ENCODE measurements around the gene ATF6. TPM values are rescaled to one million over a fixed set of nuclear protein-coding genes. Genes with fewer than 3 reads are reported as not detected.

ATF6 gene
- total and polyA plus RNA-seq, 2 donors (not counting 3 experiments of a cell fraction or from before 2014, with no cell fraction given), result 24.9 to 40.3 TPM

DNA sequence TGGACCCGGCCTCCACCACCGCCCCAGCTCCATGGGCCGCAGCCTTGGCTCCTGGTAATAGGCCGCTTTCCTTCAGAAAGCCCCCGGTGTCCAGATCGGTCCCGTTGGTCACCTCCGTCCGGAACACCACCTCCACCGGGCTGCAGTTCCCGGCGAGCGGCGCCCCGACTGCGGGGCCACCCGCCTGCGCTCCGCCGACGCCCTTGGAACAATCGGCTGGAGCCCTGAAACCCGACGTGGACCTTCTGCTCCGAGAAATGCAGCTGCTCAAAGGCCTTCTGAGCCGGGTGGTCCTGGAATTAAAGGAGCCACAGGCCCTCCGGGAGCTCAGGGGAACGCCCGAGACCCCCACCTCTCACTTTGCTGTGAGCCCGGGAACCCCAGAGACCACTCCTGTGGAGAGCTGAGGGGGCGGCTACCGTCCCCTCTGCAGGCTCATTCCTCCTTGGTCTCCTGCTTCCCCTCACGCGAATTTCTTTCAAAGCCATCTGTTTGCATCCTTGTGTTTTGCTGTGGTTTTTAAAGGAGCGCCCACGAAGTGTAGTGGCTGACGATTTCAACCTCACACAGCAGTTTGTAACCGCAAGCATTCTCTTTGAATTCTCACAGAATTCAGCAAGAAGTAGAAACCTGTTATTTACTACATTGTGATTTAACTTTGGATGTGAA is 38.7 kb upstream of the ATF6 start:
- peaks cover 26% of the 10 kb centered on the region for H3K4me1 ChIP-seq (ENCODE audit: control insufficient read depth, extremely low read depth, insufficient read depth, low read length)
- peak overlapping the region; percentile 80 for H2AFZ ChIP-seq (ENCODE audit: low read depth, low read length)
- H3K9me1 ChIP-seq (replicated peaks; ENCODE audit: control insufficient read depth, extremely low read depth, insufficient read depth, low read length), result no peaks in the 10 kb centered on the region
- no peaks in the 10 kb centered on the region for H4K20me1 ChIP-seq (replicated peaks; ENCODE audit: control insufficient read depth, extremely low read depth, insufficient read depth, low read length)
- FAIRE-seq (peak; percentile 12), DNase-seq (ENCODE audit: low read depth, low spot score) (no peak)
- ChIA-PET POLR2A (no interaction called here), CTCF (interaction anchor here (0.6 to 1.7 kb wide), 9 partner anchors 9 to 310 kb away, joined by 3 to 16 read pairs (median 4); partner anchors contain the start of gene DUSP12)
- H3K79me2 ChIP-seq (ENCODE audit: control insufficient read depth, insufficient read depth, low read length), result no peaks in the 10 kb centered on the region
- BruUV-seq (replicated peaks), result TSS peak; percentile 76
- H3K4me3 ChIP-seq (replicated peaks in 1 of 3; ENCODE audit: insufficient read depth in 1 of 3, low read depth in 1 of 3, low read length in 3 of 3), result peak overlapping the region; percentile 24 to 55 (median 28)
- H3K9ac ChIP-seq (replicated peaks; ENCODE audit: extremely low read depth, insufficient read depth, low read length), result peak overlapping the region; percentile 56
- H3K27me3 ChIP-seq (ENCODE audit: control insufficient read depth in 2 of 2, insufficient read depth in 2 of 2, low read length in 2 of 2), result no peaks in the 10 kb centered on the region
- peak overlapping the region; percentile 45 for H3K4me2 ChIP-seq (ENCODE audit: insufficient read depth, low read length)
- no peaks in the 10 kb centered on the region for H3K9me3 ChIP-seq (replicated peaks; ENCODE audit: control insufficient read depth, insufficient read depth, low read length)
- H3K36me3 ChIP-seq (ENCODE audit: control insufficient read depth in 2 of 2, extremely low read depth in 1 of 2, insufficient read depth in 2 of 2, low read length in 2 of 2), result no peaks in the 10 kb centered on the region
- TF ChIP-seq MYC (IDR thresholded peaks at IDR 0.05; ENCODE audit: low read depth, low read length) (no peak), FOS (IDR thresholded peaks at IDR 0.05; ENCODE audit: borderline replicate concordance, insufficient read depth, low read length) (no peak), JUN (IDR thresholded peaks at IDR 0.05; ENCODE audit: borderline replicate concordance, insufficient read depth, insufficient read length, low read depth) (no peak), POLR2AphosphoS5 (IDR thresholded peaks at IDR 0.05; ENCODE audit: insufficient read depth, low read depth, low read length) (no peak)
- TF ChIP-seq, protein P1, sequence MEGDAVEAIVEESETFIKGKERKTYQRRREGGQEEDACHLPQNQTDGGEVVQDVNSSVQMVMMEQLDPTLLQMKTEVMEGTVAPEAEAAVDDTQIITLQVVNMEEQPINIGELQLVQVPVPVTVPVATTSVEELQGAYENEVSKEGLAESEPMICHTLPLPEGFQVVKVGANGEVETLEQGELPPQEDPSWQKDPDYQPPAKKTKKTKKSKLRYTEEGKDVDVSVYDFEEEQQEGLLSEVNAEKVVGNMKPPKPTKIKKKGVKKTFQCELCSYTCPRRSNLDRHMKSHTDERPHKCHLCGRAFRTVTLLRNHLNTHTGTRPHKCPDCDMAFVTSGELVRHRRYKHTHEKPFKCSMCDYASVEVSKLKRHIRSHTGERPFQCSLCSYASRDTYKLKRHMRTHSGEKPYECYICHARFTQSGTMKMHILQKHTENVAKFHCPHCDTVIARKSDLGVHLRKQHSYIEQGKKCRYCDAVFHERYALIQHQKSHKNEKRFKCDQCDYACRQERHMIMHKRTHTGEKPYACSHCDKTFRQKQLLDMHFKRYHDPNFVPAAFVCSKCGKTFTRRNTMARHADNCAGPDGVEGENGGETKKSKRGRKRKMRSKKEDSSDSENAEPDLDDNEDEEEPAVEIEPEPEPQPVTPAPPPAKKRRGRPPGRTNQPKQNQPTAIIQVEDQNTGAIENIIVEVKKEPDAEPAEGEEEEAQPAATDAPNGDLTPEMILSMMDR (IDR thresholded peaks at IDR 0.05; ENCODE audit: extremely low read depth in 1 of 2, insufficient read depth in 1 of 2, low read depth in 1 of 2, low read length in 2 of 2), result no peak
- TF ChIP-seq, protein P2, sequence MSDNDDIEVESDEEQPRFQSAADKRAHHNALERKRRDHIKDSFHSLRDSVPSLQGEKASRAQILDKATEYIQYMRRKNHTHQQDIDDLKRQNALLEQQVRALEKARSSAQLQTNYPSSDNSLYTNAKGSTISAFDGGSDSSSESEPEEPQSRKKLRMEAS (IDR thresholded peaks at IDR 0.05; ENCODE audit: insufficient read depth, insufficient read length), result no peak
- dilution Hi-C loops (cut with MboI; ENCODE audit: extremely low pct_ligation_motif_present, low sequenced_read_pairs), result no loop called here
- intact Hi-C loops (cut with micrococcal nuclease), result loop anchor here (5.0 kb wide), 1 partner anchor 195 kb away; no protein-coding TSS in a partner anchor
- peak overlapping the region; percentile 43 for H3K27ac ChIP-seq (ENCODE audit: insufficient read depth, low read depth, low read length)

Data from endothelial cell of umbilical vein (primary cell).